ENCODE results near the gene KLC4.
"Not testable (repeated sequence)": the region's sequence is repeated elsewhere in the genome, so short reads cannot be mapped to it uniquely, and the experiment has no call there.

KLC4 gene

DNA sequence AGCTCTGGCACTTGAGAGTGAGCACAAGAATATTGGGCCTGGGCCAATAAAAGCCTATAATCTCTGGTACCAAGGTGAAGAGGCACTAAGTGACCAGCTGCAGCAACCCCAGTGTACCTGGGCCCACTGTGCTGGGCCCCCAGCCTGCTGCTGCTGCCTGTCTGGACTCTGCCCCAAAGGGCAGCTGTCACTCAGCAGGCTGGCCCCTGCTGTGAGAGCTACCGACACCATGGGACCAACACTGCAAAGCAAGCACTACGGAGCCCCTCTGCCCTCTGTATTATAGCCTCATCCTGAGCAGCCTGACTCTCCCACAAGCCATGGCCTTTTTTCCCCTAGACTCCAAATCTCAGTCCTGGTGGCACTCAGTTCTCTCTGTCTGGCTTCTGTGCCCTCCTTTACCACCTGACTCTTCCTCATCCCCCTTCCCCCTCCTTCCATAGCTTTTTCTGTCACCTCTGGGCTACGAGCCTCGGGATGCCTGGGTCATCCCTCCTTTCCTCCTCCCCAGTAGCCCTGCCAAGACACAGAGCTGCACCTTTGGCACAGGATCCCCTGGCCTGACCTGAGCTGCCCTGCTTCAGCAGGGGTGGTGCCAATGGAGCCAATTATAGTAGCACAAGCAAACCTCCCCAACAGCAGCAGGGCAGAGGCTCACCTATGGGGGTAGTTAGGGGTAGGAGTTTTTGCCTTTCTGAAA, 23.8 kb upstream of the KLC4 start:
- no peak for DNase-seq (ENCODE audit: low spot score)
- FAIRE-seq = no peak

DNA sequence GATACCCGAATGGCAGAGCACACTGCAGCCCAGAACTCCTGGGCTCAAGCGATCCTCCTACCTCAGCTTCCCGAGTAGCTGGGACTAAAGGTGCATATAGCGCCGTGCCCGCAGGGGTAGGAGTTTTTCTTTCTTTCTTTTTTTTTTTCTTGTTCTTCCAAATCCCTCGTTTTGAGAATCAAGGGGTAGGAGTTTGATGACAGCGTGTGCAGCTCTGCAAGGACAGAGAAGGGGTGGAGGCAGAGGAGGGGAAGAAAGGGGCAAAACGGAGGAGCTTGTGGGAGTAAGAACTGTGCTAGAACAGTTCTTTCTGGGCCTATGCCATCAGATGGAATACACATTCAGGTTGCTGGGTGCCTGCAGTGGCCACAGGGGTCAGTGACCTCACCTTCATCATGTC, 22.7 kb upstream of the KLC4 start:
- no peak for FAIRE-seq
- no peak for DNase-seq (ENCODE audit: low spot score)

DNA sequence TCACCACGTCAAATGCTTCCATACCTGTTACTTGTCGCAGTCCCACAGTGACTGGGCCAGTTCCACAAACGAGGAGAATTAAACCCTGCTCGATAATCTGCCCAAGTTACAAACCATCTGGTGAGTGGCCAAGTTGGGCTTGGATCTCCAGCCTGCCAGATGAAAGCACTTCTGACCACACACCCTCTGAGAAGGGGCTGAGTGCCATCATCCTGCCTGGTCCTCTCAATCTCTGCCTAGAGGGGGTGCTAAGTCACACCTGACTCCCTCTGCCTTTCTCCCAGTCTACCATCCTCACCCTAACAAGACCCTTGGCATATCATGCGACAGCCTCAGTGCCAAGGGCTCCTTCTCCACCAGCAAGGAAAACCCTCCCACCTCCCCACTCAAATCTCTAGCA, 22.2 kb upstream of the KLC4 start:
- no peak for FAIRE-seq

DNA sequence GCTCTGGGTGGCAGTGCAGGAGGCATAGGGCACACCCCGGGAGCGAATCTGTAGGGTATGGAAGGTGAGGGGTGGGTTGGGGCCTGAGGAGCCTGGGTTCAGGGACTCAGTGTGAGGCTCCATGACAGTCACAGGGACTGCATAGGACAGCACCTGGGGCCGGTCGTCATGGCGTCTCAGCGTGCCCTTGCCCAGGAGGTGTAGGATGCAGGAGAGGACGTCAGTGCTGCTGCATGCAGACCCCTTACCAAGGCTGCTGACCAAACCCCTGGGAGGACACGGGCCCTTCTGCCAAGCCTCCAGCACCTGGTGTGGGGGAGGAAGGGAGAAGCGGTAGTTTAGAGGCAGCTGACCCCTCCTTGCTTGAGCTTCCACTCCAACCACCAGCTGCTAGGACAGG, 21.7 kb upstream of the KLC4 start:
- FAIRE-seq (no peak), DNase-seq (ENCODE audit: low spot score) (no peak)

More for the DNA sequence above, 22.2 kb upstream of the KLC4 start:
- DNase-seq (ENCODE audit: low spot score) = no peak

DNA sequence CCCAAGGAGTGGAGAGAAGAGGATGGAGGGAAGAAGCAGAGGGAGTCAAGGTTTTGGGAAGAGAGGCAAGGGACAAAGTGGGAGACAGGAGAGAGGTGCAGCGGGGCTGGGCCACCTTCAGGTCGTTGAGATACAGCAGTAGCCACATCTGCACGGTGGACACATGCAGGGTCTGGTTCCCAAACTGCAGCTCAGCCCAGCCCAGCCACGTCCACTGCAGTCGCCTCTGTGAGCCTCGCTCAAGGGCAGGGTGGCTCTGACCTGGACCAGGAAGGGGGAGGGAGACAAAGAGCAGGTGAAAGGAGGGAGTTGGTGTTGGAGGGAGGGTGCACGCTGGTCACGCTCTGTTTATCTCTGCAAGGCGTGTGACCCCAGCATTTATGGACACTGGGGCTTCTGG, 20.7 kb upstream of the KLC4 start:
- DNase-seq (ENCODE audit: low spot score) (no peak), FAIRE-seq (no peak)

DNA sequence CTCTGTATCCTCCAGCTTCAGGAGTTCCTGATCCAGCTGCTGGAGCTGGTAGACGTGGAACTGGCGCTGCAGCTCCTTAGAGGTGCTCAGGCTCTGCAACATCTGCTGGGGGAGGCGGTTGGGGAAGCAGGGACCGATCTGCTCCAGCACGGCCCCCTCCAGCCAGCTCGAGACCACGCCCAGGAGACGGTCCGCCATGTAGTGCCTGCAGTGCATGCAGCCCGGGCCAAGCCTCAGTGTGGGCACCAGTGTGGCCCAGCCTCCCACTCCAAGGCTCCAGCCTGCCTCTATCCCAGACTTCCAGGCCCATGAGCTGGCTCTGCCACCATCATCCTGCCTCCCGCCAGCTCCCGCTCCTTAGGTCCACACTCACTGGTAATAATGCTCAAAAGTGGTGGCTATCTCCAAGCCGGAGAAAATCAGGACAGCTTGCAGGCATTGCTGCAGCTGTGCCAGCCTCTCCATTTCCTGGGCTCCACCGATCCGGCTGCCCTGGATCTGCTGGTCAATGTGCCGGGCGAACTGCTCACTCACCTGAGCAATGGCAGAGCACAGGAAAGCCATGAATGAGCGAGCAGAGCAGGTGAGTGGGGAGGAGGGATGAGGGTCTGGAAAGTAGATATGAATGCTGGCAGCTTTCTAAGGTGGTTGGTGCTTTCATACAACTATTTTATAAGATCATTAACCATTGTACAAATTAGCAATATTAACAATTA, 18.7 kb upstream of the KLC4 start:
- FAIRE-seq = no peak

DNA sequence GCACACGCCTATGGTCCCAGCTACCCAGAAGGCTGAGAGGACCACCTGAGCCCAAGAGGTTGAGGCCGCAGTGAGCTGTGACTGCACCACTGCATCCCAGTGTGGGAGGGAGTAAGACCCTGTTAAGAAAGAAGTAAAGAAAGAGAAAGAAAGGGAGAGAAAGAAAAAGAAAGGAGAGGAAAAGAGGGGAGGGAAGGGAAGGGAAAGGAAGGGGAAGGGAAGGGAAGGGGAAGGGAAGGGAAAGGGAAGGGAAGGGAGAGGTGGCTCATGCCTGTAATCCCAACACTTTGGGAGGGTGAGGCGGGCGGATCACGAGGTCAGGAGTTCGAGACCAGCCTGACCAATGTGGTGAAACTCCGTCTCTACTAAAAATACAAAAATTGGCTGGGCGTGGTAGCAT, 18.0 kb upstream of the KLC4 start:
- not testable (repeated sequence) for FAIRE-seq

More for the DNA sequence above, 18.7 kb upstream of the KLC4 start:
- no peak for DNase-seq (ENCODE audit: low spot score)

DNA sequence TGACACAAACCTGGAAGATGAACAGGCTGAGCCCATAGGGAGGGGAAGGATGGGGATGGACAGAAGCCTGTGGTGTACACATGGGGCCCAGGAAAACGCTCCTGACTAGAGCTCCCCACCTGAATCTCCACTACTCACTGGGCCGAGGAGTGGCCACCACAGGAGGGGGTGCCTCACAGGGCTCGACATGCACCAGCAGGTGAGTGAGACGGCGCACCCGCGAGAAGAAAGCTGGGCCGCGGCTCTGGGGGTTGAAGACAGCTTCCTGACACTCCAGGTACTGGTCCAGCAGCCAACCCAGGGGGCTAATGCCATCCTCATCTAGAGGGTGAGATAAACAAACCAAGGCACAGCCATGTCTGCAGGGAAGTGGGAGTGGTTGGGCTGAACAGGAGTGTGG, 16.1 kb upstream of the KLC4 start:
- no peak for DNase-seq (ENCODE audit: low spot score)
- FAIRE-seq = no peak

More for the DNA sequence above, 18.0 kb upstream of the KLC4 start:
- DNase-seq (ENCODE audit: low spot score) = not testable (repeated sequence)

DNA sequence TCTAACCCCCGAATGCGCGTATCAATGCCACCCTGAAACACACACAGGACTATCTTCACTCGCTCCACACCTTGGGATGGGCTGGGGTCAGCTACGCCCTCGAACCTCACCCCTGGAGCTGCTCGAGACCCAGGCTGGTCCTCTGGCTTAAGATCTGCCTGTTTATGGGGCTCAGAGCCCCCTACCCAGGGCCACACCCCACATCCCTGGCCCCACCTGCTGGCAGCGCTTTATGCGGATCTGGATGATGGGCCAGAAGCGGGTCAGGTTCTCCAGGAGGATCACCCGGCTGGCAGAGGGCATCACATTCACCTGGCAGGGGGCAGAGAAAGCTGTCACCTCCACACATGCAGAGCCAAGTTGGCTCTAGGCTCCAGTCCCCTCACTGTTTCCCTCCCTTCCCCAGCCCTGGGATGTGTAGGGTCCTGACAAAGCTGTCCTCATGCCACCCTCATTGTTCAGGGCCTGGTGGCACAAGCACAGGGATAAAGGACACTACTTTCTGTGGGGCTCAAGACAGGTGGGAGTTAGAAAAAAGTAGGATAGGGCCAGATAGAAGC, 14.0 kb upstream of the KLC4 start:
- no peak for FAIRE-seq

DNA sequence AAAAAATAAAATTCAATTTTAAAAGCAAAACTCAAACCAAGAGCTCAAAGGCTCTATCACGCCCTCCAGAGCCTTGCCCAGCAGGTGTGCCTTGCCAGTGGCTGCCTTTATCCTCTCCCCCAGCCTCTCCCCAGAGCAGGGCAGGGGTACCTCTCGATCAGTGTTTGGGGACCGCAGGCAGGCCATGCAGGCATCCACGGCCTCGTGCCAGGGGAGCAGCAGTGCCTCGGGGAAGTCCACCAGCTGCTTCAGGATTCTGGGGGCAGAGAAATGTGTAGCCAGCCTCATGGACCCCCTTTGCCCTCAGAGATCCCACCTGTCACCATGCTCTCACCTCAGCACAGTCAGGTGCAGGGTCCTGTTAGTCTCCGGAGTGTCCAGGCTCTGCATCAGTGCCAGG, 11.4 kb upstream of the KLC4 start:
- no peak for DNase-seq (ENCODE audit: low spot score)
- FAIRE-seq = no peak

More for the DNA sequence above, 14.0 kb upstream of the KLC4 start:
- DNase-seq (ENCODE audit: low spot score) = no peak

DNA sequence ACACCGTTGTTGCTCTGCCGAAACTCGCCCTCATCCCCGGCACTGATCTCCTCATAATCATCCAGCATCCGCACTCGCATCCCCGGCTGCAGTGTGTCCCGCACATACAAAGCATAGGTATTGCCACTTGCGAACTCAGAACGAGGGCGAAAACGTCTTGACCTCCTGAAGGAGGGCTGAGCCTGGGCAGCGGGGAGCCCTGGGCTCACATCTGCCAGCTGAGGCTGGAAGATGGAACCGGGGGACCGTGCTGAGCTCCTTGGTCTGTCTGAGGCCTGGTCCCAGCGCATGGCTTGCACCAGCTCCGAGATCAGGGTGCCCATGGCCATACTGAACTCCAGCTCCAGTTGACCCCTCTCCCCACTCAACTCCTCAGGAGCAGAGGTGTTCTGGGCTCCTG, 8.4 kb upstream of the KLC4 start:
- no peak for FAIRE-seq

DNA sequence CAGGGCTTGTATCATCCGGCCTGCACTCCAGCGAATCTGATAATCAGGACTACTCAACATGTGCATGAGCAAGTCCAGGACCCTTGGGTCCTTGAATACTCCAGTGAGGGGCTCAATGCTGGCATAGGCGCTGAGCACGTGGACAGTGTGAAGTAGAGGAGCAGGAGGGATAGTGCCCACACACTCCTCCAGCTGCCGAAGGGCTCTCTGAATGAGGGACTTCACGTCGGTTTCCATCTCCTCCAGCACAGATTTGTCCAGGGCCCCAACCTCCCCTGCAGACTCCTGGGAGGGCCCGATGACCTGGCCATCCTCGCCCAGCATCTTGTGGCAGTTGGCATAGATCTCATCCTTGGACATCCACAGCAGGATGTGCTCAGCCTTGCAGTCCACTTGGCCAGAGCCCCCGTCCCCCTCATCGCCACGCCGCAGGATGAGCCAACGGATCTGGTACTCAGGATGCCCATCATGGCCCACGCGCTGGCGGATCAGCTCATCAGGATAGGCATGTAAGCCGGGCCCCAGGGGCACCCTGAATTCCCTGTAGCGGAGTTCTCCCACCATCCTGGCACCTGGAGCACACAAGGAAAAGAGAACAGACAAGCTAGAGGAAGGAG, 7.1 kb upstream of the KLC4 start:
- DNase-seq (ENCODE audit: low spot score) (no peak), FAIRE-seq (no peak)

More for the DNA sequence above, 8.4 kb upstream of the KLC4 start:
- DNase-seq (ENCODE audit: low spot score) = no peak

DNA sequence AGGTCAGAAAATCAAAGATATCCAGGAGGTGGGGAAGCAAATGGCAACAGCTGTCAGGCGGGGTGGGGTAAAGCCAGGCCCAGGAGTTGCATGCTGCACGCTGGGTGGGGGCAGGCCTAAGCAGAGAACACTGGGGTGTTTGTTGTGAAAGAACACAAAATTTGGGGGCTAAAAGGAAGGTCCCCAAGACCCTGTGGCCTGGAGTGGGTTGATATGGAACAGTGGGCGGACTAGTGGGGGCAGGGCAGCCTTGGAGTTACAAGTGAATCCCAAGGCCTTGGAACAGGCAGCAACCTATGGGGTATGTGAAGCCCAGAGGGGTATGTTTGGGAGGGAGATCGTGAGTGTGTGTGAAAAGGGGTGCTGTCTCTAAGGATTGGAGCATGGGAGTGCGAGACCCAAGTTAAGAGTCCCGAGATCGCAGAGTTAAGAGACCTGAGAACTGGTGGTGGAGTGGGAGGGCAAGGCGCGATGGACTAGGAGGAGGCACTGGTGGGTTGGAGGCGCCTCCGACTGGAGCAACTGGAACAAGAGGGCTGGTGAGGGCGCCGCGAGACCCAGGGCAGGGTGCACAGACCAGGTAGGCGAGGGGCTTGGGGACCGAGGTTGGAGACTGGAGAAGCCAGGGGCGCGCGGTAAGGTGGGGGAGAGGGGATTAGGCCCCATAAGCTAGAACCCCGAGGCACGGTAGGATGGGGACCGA, 6.4 kb upstream of the KLC4 start:
- FAIRE-seq = no peak

DNA sequence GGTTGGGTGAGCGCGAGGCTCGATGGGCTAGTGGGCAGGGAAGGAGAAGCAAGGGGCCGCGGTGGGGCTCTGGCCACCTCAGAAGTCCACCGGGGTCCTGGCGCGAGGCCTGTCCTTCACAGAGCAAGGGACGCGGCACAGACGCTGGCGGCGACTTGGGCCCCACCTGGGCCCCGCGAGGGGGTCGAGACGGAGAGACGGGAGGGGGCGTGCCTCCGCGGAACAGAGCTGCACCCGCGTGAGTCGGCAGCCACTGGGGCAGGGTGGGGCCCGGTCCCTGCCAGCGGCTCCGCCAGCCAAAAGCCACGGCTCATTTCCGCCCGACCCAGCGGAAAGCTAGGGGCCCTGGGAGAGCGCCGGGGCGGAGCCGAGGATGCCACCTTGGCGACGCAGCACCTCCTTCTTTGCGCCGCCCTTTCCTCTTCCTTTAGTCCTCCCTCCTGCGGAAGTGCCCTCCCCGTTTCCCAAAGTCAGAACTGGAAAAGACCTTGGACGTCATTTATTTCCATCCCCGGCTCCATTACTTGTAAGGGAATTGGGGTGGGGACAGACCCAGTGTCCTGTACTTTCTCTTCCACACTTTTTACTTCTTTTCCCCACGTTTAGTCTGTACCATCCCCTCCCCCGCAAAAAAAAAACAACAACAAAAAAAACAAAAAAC, 5.8 kb upstream of the KLC4 start, which contains the start of gene CUL7:
CUL7 (minus strand) TSS at position 307 of the 661 bp plus-strand sequence. CDS start 1,063 bp downstream, outside the sequence.
- DNase-seq (ENCODE audit: low spot score) = peak; percentile 99
- FAIRE-seq = no peak

More for the DNA sequence above, 6.4 kb upstream of the KLC4 start:
- peak; percentile 15 for DNase-seq (ENCODE audit: low spot score)

DNA sequence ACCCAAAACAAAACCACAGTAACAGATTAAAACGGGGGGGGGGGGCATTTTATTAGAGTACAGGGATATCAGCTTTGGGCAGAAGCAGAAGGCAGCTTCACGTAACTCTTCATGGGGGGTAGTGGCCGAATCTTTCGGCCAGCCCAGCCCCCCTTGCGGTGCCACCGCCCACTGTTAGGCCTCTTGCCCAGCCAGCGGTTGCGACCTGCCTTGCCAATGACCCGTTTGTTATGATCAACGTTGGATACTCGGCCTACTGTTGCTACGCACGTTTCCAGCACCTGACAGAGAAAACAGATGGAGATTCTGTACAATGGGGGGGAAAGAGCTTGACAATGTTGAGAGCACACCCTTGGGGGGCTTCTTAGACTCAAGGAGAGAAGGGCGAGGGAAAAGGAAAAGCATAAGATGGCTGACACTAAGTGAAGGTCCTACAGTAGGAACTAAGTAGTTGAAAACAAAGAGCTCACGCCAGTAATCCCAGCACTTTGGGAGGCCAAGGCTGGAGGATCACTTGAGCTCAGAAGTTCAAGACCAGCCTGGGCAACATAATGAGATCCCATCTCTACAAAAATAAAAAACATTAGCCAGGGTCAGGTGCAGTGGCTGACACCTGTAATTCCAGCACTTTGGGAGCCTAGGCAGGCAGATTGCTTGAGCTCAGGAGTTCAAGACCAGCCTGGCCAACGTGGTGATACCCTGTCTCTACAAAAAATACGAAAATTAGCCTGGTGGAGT, 5.1 kb upstream of the KLC4 start:
- FAIRE-seq (no peak), DNase-seq (ENCODE audit: low spot score) (no peak)

DNA sequence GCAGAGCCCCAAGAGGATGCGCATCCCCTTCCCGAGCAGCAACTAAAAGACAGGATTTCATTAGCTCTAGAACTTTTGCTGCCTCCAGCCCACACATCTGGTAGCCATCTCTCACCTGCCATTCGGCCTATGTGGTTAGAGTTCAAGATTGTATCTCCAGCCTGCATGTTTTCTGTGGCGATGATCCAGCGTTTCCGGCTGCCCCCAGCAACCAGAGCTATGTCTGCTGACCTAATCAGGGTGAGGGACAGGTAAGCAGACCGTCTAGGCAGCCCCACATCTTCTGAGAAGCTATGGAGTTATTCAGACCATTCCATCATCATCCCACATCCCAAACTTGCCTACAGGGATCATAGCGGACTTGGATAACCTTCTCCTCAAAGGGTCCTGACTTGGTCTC, 3.5 kb upstream of the KLC4 start:
- DNase-seq (ENCODE audit: low spot score) (no peak), FAIRE-seq (no peak)

DNA sequence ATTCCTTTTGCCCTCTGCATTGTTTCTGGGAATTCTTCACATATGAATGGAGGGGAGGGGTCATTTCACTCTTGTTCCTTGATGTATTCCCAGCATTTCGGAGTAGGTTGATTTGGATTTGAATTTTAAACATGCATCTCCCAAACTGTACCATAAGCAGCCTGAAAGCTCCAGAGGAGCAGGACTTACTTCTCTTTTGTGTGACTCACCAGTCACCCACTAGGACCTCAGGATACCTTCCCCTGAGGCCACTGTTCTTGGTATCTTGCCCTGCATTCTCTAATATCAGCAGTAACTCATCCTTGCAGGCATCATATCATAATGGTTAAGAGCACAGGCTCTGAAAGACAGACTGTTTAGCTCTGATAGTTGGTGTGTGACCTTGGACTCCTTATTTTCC, 900 bp upstream of the KLC4 start:
- DNase-seq (ENCODE audit: low spot score) (no peak), FAIRE-seq (no peak)

DNA sequence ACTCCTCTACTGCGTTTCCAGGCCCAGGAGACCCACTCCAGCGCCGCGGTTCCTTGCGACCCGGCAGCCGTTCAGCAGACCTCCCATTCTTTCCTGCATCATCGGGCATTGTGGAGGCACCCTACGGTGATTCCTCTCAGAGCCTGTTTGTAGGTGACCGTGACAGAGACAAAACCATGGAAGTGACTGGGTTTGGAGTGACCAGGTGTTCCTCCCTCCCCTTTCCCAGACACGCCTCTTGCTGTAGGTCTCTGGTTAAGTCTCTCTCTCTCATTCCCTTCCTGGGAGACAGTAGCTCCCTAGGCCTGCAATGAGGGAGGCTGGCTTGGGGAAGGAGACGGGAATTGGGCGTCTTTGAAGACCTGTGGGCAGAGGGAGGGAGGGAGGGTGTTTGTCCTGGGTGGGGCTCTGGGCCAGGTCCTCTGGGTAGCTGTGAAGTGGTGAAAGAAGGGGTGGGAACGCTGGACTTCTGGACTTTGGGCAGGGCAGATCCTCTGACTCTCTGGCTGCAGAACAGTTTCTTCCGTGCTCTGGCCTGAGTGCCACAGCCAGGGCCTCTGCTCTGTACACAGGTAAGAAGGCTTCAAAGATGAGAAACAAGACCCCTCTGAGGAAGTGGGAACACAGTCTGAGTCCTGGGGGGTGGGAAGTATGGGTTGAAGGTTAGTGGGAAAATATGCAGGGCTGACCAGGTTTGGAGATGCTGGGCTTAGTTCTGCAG, 763 bp downstream of the KLC4 start:
- no peak for FAIRE-seq
- peak; percentile 20 for DNase-seq (ENCODE audit: low spot score)
